Ascending aorta (tissue), 2 donors: Measurements from ENCODE around the gene SLX4. TPM values are rescaled to one million over a fixed set of nuclear protein-coding genes. Genes with fewer than 3 reads are reported as not detected.

Source experiments
- DNase-seq, 2 donors: peaks; one replicate each; pipeline ENCODE4 v3.0.0-alpha.2; 2019; ENCODE audit warnings: low spot score in 2 of 2
- H3K27ac ChIP-seq, 2 donors: fragments of 200-600 bp; sonication (generic); one replicate each; pipeline ENCODE4 v1.5.1; 2016 to 2017; ENCODE audit warnings: mild to moderate bottlenecking in 1 of 2
- H3K27me3 ChIP-seq: fragments of 200-600 bp; sonication (generic); one replicate; pipeline ENCODE4 v1.5.1; 2017
- H3K36me3 ChIP-seq, 2 donors: fragments of 200-600 bp; sonication (generic); one replicate each; pipeline ENCODE4 v1.5.1; 2016
- H3K4me1 ChIP-seq, 2 donors: fragments of 200-600 bp; sonication (generic); one replicate each; pipeline ENCODE4 v1.5.1; 2016 to 2017; ENCODE audit warnings: mild to moderate bottlenecking in 1 of 2
- H3K4me3 ChIP-seq, 2 donors: fragments of 200-600 bp; sonication (generic); one replicate each; pipeline ENCODE4 v1.5.1; 2016 to 2017; ENCODE audit warnings: mild to moderate bottlenecking in 1 of 2
- H3K9me3 ChIP-seq, 2 donors: fragments of 200-600 bp; sonication (generic); one replicate each; pipeline ENCODE4 v1.5.1; 2016
- intact Hi-C: fragments of 100-400 bp; cut with DNase I; formaldehyde crosslinking; loops from one replicate; pipeline ENCODE4 v1.15.1; 2023
- total RNA-seq: library from RNA; depleted of rRNA; stranded (reverse); fragments of >200 nt; gene quantifications from one replicate; pipeline ENCODE4 v1.1.0, GENCODE V29; 2016
- TF ChIP-seq, protein P1 (sequence below), 3 experiments: fragments of 200-600 bp in 2 of 3; fragments of 450-650 bp in 1 of 3; sonication (generic) in 2 of 3; IDR thresholded peaks; one replicate each; pipeline ENCODE4 v1.5.1; 2016 to 2019; ENCODE audit warnings: antibody characterized with exemption in 3 of 3, mild to moderate bottlenecking in 1 of 3, moderate library complexity in 1 of 3

SLX4 gene
- total RNA-seq, 1 donor from 2014 or later = 3.4 TPM

DNA sequence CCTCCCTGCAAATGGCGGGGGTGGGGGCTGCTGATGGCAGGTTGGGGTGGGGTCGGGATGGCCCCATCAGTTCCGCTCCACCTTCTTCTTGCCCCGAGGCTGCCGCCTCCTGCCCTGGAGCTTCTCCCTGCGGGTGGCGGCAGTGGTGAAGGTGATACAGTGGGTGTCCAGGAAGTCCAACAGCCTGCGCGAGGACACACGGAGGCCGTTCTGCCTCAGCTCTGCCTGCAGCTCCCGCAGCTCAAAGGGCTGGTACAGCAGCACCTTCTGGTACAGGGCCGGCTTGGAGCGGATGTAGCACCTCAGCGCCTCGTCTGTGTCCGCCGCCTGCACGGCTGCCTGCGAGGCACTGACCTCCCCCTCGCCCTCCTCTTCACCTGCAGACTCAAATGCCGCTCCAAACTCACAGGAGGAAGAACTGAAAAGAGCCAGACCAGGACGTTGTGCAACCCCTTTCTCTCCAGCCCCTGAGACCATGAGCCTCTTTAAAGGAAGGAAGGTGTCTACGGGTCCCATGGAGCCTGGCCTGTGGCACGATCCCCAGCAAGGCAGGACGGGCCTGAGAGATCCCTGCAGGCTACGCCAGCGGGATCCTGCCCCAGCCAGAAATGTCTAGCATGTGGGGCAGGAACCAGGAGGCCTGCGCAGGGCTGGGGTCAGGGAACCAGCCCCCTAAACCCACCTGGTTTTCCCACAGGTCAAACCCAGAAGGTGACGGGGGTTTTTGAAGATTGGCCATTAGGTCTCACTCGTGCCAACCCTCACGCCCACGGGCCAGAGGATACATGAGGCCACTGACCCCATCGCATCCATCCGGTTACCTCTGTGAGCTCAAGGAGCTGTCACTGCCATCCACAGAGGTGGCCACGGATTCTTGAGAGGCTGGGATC, 28.9 kb downstream of the SLX4 start:
- Histone ChIP-seq H3K4me1 (no peaks in the 10 kb centered on the region), H3K27ac (no peak overlapping the region), H3K36me3 (peaks cover 15 to 25% of the 10 kb centered on the region in 2 donors), H3K4me3 (no peak overlapping the region), H3K9me3 (no peaks in the 10 kb centered on the region), H3K27me3 (no peaks in the 10 kb centered on the region)
- TF ChIP-seq, protein P1, sequence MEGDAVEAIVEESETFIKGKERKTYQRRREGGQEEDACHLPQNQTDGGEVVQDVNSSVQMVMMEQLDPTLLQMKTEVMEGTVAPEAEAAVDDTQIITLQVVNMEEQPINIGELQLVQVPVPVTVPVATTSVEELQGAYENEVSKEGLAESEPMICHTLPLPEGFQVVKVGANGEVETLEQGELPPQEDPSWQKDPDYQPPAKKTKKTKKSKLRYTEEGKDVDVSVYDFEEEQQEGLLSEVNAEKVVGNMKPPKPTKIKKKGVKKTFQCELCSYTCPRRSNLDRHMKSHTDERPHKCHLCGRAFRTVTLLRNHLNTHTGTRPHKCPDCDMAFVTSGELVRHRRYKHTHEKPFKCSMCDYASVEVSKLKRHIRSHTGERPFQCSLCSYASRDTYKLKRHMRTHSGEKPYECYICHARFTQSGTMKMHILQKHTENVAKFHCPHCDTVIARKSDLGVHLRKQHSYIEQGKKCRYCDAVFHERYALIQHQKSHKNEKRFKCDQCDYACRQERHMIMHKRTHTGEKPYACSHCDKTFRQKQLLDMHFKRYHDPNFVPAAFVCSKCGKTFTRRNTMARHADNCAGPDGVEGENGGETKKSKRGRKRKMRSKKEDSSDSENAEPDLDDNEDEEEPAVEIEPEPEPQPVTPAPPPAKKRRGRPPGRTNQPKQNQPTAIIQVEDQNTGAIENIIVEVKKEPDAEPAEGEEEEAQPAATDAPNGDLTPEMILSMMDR (IDR thresholded peaks at IDR 0.05) = no peak
- no peak for DNase-seq
- intact Hi-C loops = no loop called here

DNA sequence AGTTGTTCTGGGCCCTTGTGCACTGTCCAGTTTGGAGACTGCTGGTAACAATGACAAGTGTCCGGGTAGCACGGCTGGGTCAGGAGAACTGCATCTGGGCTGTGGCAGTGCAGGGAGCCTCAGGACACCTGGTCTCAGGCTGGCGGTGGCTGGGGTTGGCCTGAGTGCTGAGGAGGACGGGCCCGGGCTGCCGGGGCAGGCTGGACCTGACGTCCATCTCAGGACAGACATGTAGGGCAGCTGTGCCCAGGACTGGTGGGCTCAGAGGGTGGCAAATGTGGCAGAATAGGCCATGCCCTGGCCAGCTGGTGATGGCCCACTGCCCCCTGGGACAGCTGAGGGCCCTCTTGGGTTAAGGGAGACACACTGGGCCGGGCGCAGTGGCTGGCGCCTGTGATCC, 30.0 kb downstream of the SLX4 start:
- H3K9me3 ChIP-seq = no peaks in the 10 kb centered on the region
- peaks cover 15 to 24% of the 10 kb centered on the region in 2 donors for H3K36me3 ChIP-seq
- DNase-seq = no peak
- intact Hi-C loops = no loop called here
- H3K4me3 ChIP-seq = no peak overlapping the region
- H3K4me1 ChIP-seq = no peaks in the 10 kb centered on the region
- H3K27ac ChIP-seq = no peak overlapping the region
- TF ChIP-seq, protein P1 (IDR thresholded peaks at IDR 0.05) = no peak
- H3K27me3 ChIP-seq = no peaks in the 10 kb centered on the region

GRCh38 chr16:3580686-3581085, 30.7 kb downstream of the SLX4 start:
- DNase-seq = no peak
- TF ChIP-seq, protein P1 (IDR thresholded peaks at IDR 0.05) = no peak
- Histone ChIP-seq H3K4me1 (no peaks in the 10 kb centered on the region), H3K27ac (no peak overlapping the region), H3K36me3 (peaks cover 15 to 24% of the 10 kb centered on the region in 2 donors), H3K4me3 (no peak overlapping the region), H3K9me3 (no peaks in the 10 kb centered on the region), H3K27me3 (no peaks in the 10 kb centered on the region)
- intact Hi-C loops = no loop called here

DNA sequence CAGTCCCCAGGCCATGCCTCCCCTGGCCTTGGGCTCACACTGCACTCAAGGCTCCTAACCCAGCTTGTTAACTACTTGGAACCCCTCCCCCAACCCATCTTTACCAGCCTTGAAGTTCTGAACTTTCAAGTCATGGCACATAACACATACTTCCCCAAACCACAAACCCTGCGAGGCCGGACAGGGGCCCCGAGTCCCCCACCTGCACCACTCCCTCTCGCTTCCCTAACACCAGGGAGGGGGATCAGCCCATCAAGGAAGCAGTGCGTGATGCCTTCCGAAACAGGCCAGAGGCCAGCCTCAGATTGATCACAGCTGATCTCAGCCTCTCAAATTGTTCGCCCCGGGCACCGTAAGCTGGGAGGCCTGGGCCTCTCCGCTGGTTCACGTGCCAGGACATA, 31.2 kb downstream of the SLX4 start:
- Histone ChIP-seq H3K4me3 (no peak overlapping the region), H3K36me3 (peaks cover 15 to 24% of the 10 kb centered on the region in 2 donors), H3K4me1 (no peaks in the 10 kb centered on the region), H3K9me3 (no peaks in the 10 kb centered on the region), H3K27me3 (no peaks in the 10 kb centered on the region), H3K27ac (no peak overlapping the region)
- TF ChIP-seq, protein P1 (IDR thresholded peaks at IDR 0.05) = no peak
- DNase-seq = no peak
- intact Hi-C loops = no loop called here

GRCh38 chr16:3579776-3580175, 31.6 kb downstream of the SLX4 start:
- no peak for DNase-seq
- no peaks in the 10 kb centered on the region for H3K27me3 ChIP-seq
- TF ChIP-seq, protein P1 (IDR thresholded peaks at IDR 0.05) = no peak
- H3K9me3 ChIP-seq = no peaks in the 10 kb centered on the region
- H3K4me3 ChIP-seq = no peak overlapping the region
- intact Hi-C loops = no loop called here
- no peak overlapping the region for H3K27ac ChIP-seq
- H3K36me3 ChIP-seq = peaks cover 15 to 24% of the 10 kb centered on the region in 2 donors
- H3K4me1 ChIP-seq = no peaks in the 10 kb centered on the region
